H1 (cell line): ENCODE measurements around the gene HPGDS. TPM values are rescaled to one million over a fixed set of nuclear protein-coding genes. Genes with fewer than 3 reads are reported as not detected.
"Not testable (repeated sequence)": the region's sequence is repeated elsewhere in the genome, so short reads cannot be mapped to it uniquely, and the experiment has no call there.

ENCODE experiments used
- CTCF ChIA-PET: fragments of 300-600 bp; sonication (Branson Sonifier 250); formaldehyde crosslinking; loops from one replicate; lab custom pipeline; 2021; ENCODE audit not compliant: partially characterized antibody; lab: Charles Lee
- POLR2A ChIA-PET: fragments of 300-600 bp; sonication (Branson Sonifier 250); formaldehyde crosslinking; loops from one replicate; lab custom pipeline; 2021; ENCODE audit warnings: inconsistent platforms; ENCODE audit not compliant: partially characterized antibody; lab: Charles Lee
- DNase-seq, 2 experiments: peaks; one replicate each; pipeline versions ENCODE4 v3.0.0 to v3.0.0-alpha.2; 2010 to 2022; ENCODE audit warnings: low spot score in 2 of 2, low read depth in 1 of 2, mixed read lengths in 1 of 2
- FAIRE-seq: peaks from 2 replicates; lab custom pipeline; 2011; peaks lifted over from hg19 to GRCh38; lab: Jason Lieb, UNC
- H2AFZ ChIP-seq: 2 replicates; pipeline ENCODE4 v1.8.1; 2012; ENCODE audit warnings: low read length, inconsistent platforms
- H2AK5ac ChIP-seq: 2 replicates; pipeline ENCODE4 v1.6.1; 2013; ENCODE audit warnings: low read depth, low read length
- H2BK120ac ChIP-seq: replicated peaks from 2 replicates; pipeline ENCODE3; 2013; ENCODE audit warnings: low read depth, low read length, inconsistent platforms
- H2BK12ac ChIP-seq: 2 replicates; pipeline ENCODE4 v1.6.1; 2013; ENCODE audit warnings: low read depth, low read length
- H2BK15ac ChIP-seq: 2 replicates; pipeline ENCODE4 v1.6.1; 2013; ENCODE audit warnings: low read length
- H2BK20ac ChIP-seq: 2 replicates; pipeline ENCODE4 v1.6.1; 2013; ENCODE audit warnings: low read length
- H2BK5ac ChIP-seq: 2 replicates; pipeline ENCODE4 v1.6.1; 2013; ENCODE audit warnings: low read depth, low read length
- H3K14ac ChIP-seq: 2 replicates; pipeline ENCODE4 v1.6.1; 2013; ENCODE audit warnings: inconsistent platforms; ENCODE audit not compliant: insufficient read length
- H3K18ac ChIP-seq: 2 replicates; pipeline ENCODE4 v1.6.1; 2013; ENCODE audit warnings: low read length; ENCODE audit errors: extremely low read depth
- H3K23ac ChIP-seq: 2 replicates; pipeline ENCODE4 v1.6.1; 2013; ENCODE audit warnings: inconsistent platforms; ENCODE audit not compliant: insufficient read length
- H3K23me2 ChIP-seq: 2 replicates; pipeline ENCODE4 v1.6.1; 2013; ENCODE audit warnings: low read depth, low read length
- H3K27ac ChIP-seq: 2 replicates; pipeline ENCODE4 v1.6.1; 2011; ENCODE audit warnings: low read depth, low read length, inconsistent platforms
- H3K27me3 ChIP-seq, 4 experiments: replicated peaks in 1 of 4; 1 replicate in 1 of 4; 2 replicates in 3 of 4; pipeline versions ENCODE4 v1.6.1 to v1.8.1; 2011 to 2013; ENCODE audit warnings: low read length in 3 of 4, mild to moderate bottlenecking in 3 of 4, inconsistent platforms in 2 of 4, mixed read lengths in 2 of 4, moderate library complexity in 1 of 4; ENCODE audit not compliant: control insufficient read depth in 3 of 4, insufficient read depth in 3 of 4; ENCODE audit errors: extremely low read depth in 1 of 4
- H3K36me3 ChIP-seq, 4 experiments: 2 replicates each; pipeline versions ENCODE4 v1.6.1 to v1.8.1; 2011 to 2013; ENCODE audit warnings: mild to moderate bottlenecking in 4 of 4, low read length in 3 of 4, moderate library complexity in 2 of 4, control low read depth in 1 of 4, inconsistent platforms in 1 of 4; ENCODE audit not compliant: insufficient read depth in 4 of 4, control insufficient read depth in 2 of 4
- H3K4ac ChIP-seq: replicated peaks from 2 replicates; pipeline ENCODE3; 2013; ENCODE audit warnings: low read length, low read depth, mixed read lengths, inconsistent platforms; ENCODE audit not compliant: insufficient read length
- H3K4me1 ChIP-seq, 4 experiments: replicated peaks in 1 of 4; 1 replicate in 1 of 4; 2 replicates in 3 of 4; pipeline versions ENCODE4 v1.6.1 to v1.8.1; 2011 to 2013; ENCODE audit warnings: low read length in 3 of 4, inconsistent platforms in 2 of 4, mixed read lengths in 1 of 4; ENCODE audit not compliant: insufficient read depth in 4 of 4, control insufficient read depth in 3 of 4
- H3K4me2 ChIP-seq, 2 experiments: 2 replicates each; pipeline versions ENCODE4 v1.6.1 to v1.8.1; 2011 to 2013; ENCODE audit warnings: low read depth in 2 of 2, low read length in 2 of 2, control low read depth in 1 of 2, inconsistent platforms in 1 of 2, mild to moderate bottlenecking in 1 of 2; ENCODE audit not compliant: insufficient read depth in 1 of 2
- H3K4me3 ChIP-seq, 4 experiments: fragments of 200-600, 300-600 bp in 1 of 4; sonication (generic), shearing (Covaris generic), sonication (Bioruptor Twin) in 1 of 4; 2 replicates each; pipeline versions ENCODE4 v1.5.1 to v1.8.1; 2011 to 2016; ENCODE audit warnings: low read length in 4 of 4, low read depth in 3 of 4, control low read depth in 2 of 4, inconsistent platforms in 2 of 4, mild to moderate bottlenecking in 2 of 4, mixed read lengths in 1 of 4, moderate library complexity in 1 of 4; ENCODE audit not compliant: insufficient read depth in 2 of 4; ENCODE audit errors: extremely low read depth in 1 of 4
- H3K56ac ChIP-seq: replicated peaks from 2 replicates; pipeline ENCODE3; 2013; ENCODE audit warnings: low read depth, mild to moderate bottlenecking, mixed read lengths, low read length, inconsistent platforms; ENCODE audit not compliant: insufficient read length
- H3K79me1 ChIP-seq: 2 replicates; pipeline ENCODE4 v1.6.1; 2013; ENCODE audit warnings: low read depth, low read length, control low read depth
- H3K79me2 ChIP-seq, 2 experiments: 2 replicates each; pipeline versions ENCODE4 v1.6.1 to v1.8.1; 2012 to 2013; ENCODE audit warnings: low read length in 2 of 2, mild to moderate bottlenecking in 2 of 2, inconsistent platforms in 1 of 2; ENCODE audit not compliant: insufficient read depth in 2 of 2, control insufficient read depth in 1 of 2
- H3K9ac ChIP-seq, 4 experiments: replicated peaks in 1 of 4; 1 replicate in 1 of 4; 2 replicates in 3 of 4; pipeline versions ENCODE4 v1.6.1 to v1.8.1; 2011 to 2013; ENCODE audit warnings: low read depth in 3 of 4, low read length in 3 of 4, control low read depth in 2 of 4, mild to moderate bottlenecking in 2 of 4, moderate library complexity in 2 of 4, inconsistent platforms in 1 of 4; ENCODE audit errors: extremely low read depth in 1 of 4
- H3K9me3 ChIP-seq, 2 experiments: 2 replicates each; pipeline versions ENCODE4 v1.6.1 to v1.8.1; 2012 to 2013; ENCODE audit warnings: mild to moderate bottlenecking in 2 of 2, moderate library complexity in 2 of 2, control low read depth in 1 of 2, inconsistent platforms in 1 of 2, low read depth in 1 of 2, low read length in 1 of 2, mixed read lengths in 1 of 2; ENCODE audit not compliant: insufficient read depth in 2 of 2
- H4K20me1 ChIP-seq, 2 experiments: replicated peaks in 1 of 2; 2 replicates each; pipeline versions ENCODE3 to v1.8.1; 2011 to 2013; ENCODE audit warnings: inconsistent platforms in 2 of 2, low read length in 2 of 2, mild to moderate bottlenecking in 1 of 2; ENCODE audit not compliant: insufficient read depth in 2 of 2, control insufficient read depth in 1 of 2
- H4K5ac ChIP-seq: 2 replicates; pipeline ENCODE4 v1.6.1; 2013; ENCODE audit warnings: low read length, low read depth, mixed read lengths, inconsistent platforms; ENCODE audit not compliant: insufficient read length
- H4K8ac ChIP-seq: 2 replicates; pipeline ENCODE4 v1.8.0; 2013; ENCODE audit warnings: mild to moderate bottlenecking, moderate library complexity, low read length, inconsistent platforms; ENCODE audit not compliant: insufficient read depth; ENCODE audit errors: extremely low read depth
- H4K91ac ChIP-seq: replicated peaks from 2 replicates; pipeline ENCODE3; 2013; ENCODE audit warnings: low read length, mixed read lengths, inconsistent platforms; ENCODE audit not compliant: insufficient read length
- WGBS, 2 experiments: shearing (Covaris generic) in 1 of 2; methylation state at CpG; one replicate each; pipeline versions ENCODE4 v1.1.6 to v1.1.7; 2013 to 2015; ENCODE audit warnings: low lambda C conversion rate in 2 of 2, mixed read lengths in 2 of 2, inconsistent platforms in 1 of 2, low coverage in 1 of 2, missing lambda C conversion rate in 1 of 2; ENCODE audit not compliant: insufficient replicate concordance in 2 of 2, insufficient coverage in 1 of 2, insufficient read length in 1 of 2; ENCODE audit errors: extremely low coverage in 1 of 2, missing lambda C conversion rate in 1 of 2; 5-methylcytosine and 5-hydroxymethylcytosine counted together
- polyA plus RNA-seq, 7 experiments: library from polyadenylated mRNA; depleted of rRNA in 3 of 7; stranded (reverse) in 5 of 7; unstranded in 2 of 7; fragments of >200 nt in 5 of 7; fragments of 200-250 nt in 2 of 7; gene quantifications; 1 replicate in 5 of 7; 2 replicates in 1 of 7; 4 replicates in 1 of 7; pipeline versions ENCODE4 v1.2.1 to v1.2.3, GENCODE V29; 2011 to 2013; ENCODE audit warnings: missing spikeins in 2 of 7, mixed read lengths in 2 of 7
- total RNA-seq: library from RNA; stranded (reverse); fragmentation: NEBNext Ultra II Directional; extraction: Animal tissue kit (Norgen Biotek cat#: 25700); gene quantifications from 2 replicates; pipeline ENCODE4 v1.2.1, GENCODE V29; 2021

Gene HPGDS
- total and polyA plus RNA-seq, 2 of the 8 experiments (the other 6 are each of a cell fraction or from before 2014, with no cell fraction given) = not detected

GRCh38 chr4:94293981-94294380, 48.7 kb downstream of the HPGDS start:
- H4K91ac ChIP-seq, H2AFZ ChIP-seq, H3K27me3 ChIP-seq, H3K4ac ChIP-seq, H3K9ac ChIP-seq, H3K4me3 ChIP-seq, H3K9me3 ChIP-seq, H3K4me2 ChIP-seq, H3K79me1 ChIP-seq, H2BK20ac ChIP-seq, H2BK12ac ChIP-seq, H4K20me1 ChIP-seq, H3K18ac ChIP-seq, H3K79me2 ChIP-seq, H3K27ac ChIP-seq, POLR2A ChIA-PET, H2BK15ac ChIP-seq, FAIRE-seq, CTCF ChIA-PET, H3K14ac ChIP-seq, H3K4me1 ChIP-seq, H3K23ac ChIP-seq, H2AK5ac ChIP-seq, H4K8ac ChIP-seq, H4K5ac ChIP-seq, H2BK5ac ChIP-seq, H2BK120ac ChIP-seq, H3K23me2 ChIP-seq, H3K56ac ChIP-seq, DNase-seq: not testable (repeated sequence)
- H3K36me3 ChIP-seq = peaks cover 0 to 21% (median 2%) of the 10 kb centered on the region in 4 experiments; a peak in 2 of 8 replicates
- 83% methylated on average over 4 of the region's 4 CpGs; no CpG with 5 or more reads in 1 of the 2 experiments for WGBS, 2 experiments
